RWPE2 (cell line): ENCODE measurements around the gene TLL2.

ENCODE experiments used
- ATAC-seq: fragments of 200-7000 bp; cut with Tn5 transposase; 3 replicates; pipeline ENCODE4 v1.9.1; 2021; ENCODE audit warnings: low read depth
- DNase-seq: peaks from one replicate; pipeline ENCODE4 v3.0.0-alpha.2; 2020; ENCODE audit warnings: low spot score
- H3K27ac ChIP-seq: fragments of 450-650 bp; 2 replicates; pipeline ENCODE4 v1.5.1; 2017; ENCODE audit warnings: mild to moderate bottlenecking; ENCODE audit not compliant: poor library complexity, severe bottlenecking
- H3K27me3 ChIP-seq: fragments of 250-450 bp; sonication (Bioruptor Pico); 2 replicates; pipeline ENCODE4 v1.5.1; 2021; ENCODE audit warnings: mild to moderate bottlenecking, moderate library complexity; ENCODE audit not compliant: insufficient read depth, poor library complexity, severe bottlenecking
- H3K36me3 ChIP-seq: fragments of 250-450 bp; sonication (Bioruptor Pico); 2 replicates; pipeline ENCODE4 v1.5.1; 2020; ENCODE audit warnings: low read depth, mild to moderate bottlenecking, moderate library complexity
- H3K4me1 ChIP-seq: fragments of 250-450 bp; sonication (Bioruptor Pico); 2 replicates; pipeline ENCODE4 v1.5.1; 2021; ENCODE audit warnings: mild to moderate bottlenecking, moderate library complexity; ENCODE audit not compliant: insufficient read depth, poor library complexity, severe bottlenecking
- H3K4me3 ChIP-seq: fragments of 250-450 bp; sonication (Bioruptor Pico); 2 replicates; pipeline ENCODE4 v1.5.1; 2021; ENCODE audit warnings: mild to moderate bottlenecking, moderate library complexity; ENCODE audit not compliant: severe bottlenecking
- H3K9me3 ChIP-seq: fragments of 250-450 bp; sonication (Bioruptor Pico); 2 replicates; pipeline ENCODE4 v1.5.1; 2021; ENCODE audit warnings: mild to moderate bottlenecking, moderate library complexity; ENCODE audit not compliant: severe bottlenecking
- CTCF ChIP-seq: fragments of 450-650 bp; IDR thresholded peaks from one replicate; pipeline ENCODE4 v1.5.1; 2017; ENCODE audit warnings: mild to moderate bottlenecking, moderate library complexity; ENCODE audit not compliant: poor library complexity, severe bottlenecking

The TLL2 gene

GRCh38 chr10:96344178-96344577, 169.5 kb downstream of the TLL2 start:
- ATAC-seq, result no peak

GRCh38 chr10:96342402-96342801, 171.3 kb downstream of the TLL2 start:
- no peak for TF ChIP-seq CTCF
- Histone ChIP-seq H3K27ac (no peak overlapping the region), H3K36me3 (no peaks in the 10 kb centered on the region), H3K4me3 (no peak overlapping the region), H3K9me3 (peaks cover 2% of the 10 kb centered on the region), H3K27me3 (no peaks in the 10 kb centered on the region), H3K4me1 (no peaks in the 10 kb centered on the region)
- ATAC-seq, result no peak
- DNase-seq, result no peak

More at GRCh38 chr10:96344178-96344577, 169.5 kb downstream of the TLL2 start:
- TF ChIP-seq CTCF, result no peak
- Histone ChIP-seq H3K4me1 (no peaks in the 10 kb centered on the region), H3K27me3 (no peaks in the 10 kb centered on the region), H3K27ac (no peak overlapping the region), H3K36me3 (no peaks in the 10 kb centered on the region), H3K9me3 (peaks cover 2% of the 10 kb centered on the region), H3K4me3 (no peak overlapping the region)
- DNase-seq, result no peak

GRCh38 chr10:96341219-96342182, 172.2 kb downstream of the TLL2 start:
- Histone ChIP-seq H3K27me3 (no peaks in the 10 kb centered on the region), H3K4me1 (no peaks in the 10 kb centered on the region), H3K27ac (no peak overlapping the region), H3K9me3 (peaks cover 2% of the 10 kb centered on the region), H3K4me3 (no peak overlapping the region), H3K36me3 (no peaks in the 10 kb centered on the region)
- no peak for TF ChIP-seq CTCF
- DNase-seq (no peak), ATAC-seq (no peak)

- Histone ChIP-seq H3K4me3 (no peak overlapping the region), H3K27ac (no peak overlapping the region), H3K36me3 (no peaks in the 10 kb centered on the region), H3K4me1 (no peaks in the 10 kb centered on the region), H3K27me3 (no peaks in the 10 kb centered on the region), H3K9me3 (no peaks in the 10 kb centered on the region)
- ATAC-seq (0 out of 3 replicates have a peak, but pooled peaks have one; percentile 38), DNase-seq (no peak)
- TF ChIP-seq CTCF, result peak; percentile 45
Measured at GRCh38 chr10:96339956-96340904, 173.5 kb downstream of the TLL2 start.
